ENCODE data around the gene GALNT9. TPM values are rescaled to one million over a fixed set of nuclear protein-coding genes. Genes with fewer than 3 reads are reported as not detected.
A peak's percentile ranks its signal among the peaks of the same experiment; 100 is the strongest.

GALNT9 gene
- total and polyA plus RNA-seq, 12 donors: 0.01 to 0.19 TPM; not detected in 10

DNA sequence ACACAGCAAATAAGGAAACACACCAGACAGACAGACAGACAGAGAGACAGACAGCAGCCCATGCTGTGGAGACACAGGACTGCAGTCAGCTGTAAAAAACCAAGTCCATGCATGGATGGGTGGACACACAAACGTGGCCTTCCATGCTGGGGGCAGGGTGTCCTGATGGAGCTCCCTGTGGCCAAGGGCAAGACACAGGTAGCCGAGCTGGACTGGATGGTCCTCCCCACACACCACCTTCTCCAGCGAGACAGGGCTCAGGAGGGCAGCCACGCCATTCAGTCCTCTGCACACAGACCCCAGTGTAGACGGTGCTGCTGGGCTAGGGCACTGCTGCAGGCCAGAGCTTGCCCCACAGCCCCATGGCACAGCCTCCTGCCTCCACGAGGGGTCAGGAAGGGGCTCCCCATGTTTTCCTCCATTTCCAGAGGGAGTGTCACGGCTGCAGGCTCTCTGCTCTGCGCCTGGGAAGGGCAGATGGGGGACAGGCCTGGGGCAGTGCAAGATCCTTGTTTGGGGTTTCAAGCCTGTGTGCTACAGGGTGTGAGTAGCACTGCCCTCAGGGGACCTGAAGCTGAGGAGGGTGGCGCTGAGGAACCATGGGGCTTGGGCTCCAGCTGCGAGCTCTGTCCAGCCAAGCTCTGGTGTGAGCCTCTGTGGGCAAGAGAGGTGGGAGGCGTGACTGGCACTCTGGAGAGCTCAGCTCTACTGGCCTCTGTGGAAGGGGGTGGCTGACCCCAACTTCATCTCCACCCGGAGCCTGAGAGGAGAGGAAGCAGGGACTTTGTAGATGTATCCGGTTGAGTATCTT, 67.9 kb downstream of the GALNT9 start:
- intact Hi-C loops (cut with DNase I): no loop called here
- ATAC-seq: no peak
- H3K27ac ChIP-seq: no peak overlapping the region
- TF ChIP-seq, protein P1, sequence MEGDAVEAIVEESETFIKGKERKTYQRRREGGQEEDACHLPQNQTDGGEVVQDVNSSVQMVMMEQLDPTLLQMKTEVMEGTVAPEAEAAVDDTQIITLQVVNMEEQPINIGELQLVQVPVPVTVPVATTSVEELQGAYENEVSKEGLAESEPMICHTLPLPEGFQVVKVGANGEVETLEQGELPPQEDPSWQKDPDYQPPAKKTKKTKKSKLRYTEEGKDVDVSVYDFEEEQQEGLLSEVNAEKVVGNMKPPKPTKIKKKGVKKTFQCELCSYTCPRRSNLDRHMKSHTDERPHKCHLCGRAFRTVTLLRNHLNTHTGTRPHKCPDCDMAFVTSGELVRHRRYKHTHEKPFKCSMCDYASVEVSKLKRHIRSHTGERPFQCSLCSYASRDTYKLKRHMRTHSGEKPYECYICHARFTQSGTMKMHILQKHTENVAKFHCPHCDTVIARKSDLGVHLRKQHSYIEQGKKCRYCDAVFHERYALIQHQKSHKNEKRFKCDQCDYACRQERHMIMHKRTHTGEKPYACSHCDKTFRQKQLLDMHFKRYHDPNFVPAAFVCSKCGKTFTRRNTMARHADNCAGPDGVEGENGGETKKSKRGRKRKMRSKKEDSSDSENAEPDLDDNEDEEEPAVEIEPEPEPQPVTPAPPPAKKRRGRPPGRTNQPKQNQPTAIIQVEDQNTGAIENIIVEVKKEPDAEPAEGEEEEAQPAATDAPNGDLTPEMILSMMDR (IDR thresholded peaks at IDR 0.05): no peak
- H3K9me3 ChIP-seq: no peaks in the 10 kb centered on the region
- H3K27me3 ChIP-seq: peaks cover 0 to 62% (median 31%) of the 10 kb centered on the region in 7 donors
- peak in 1 of 2 donors; percentile 5 for DNase-seq
- no peaks in the 10 kb centered on the region for H3K36me3 ChIP-seq
- no peaks in the 10 kb centered on the region for H3K4me1 ChIP-seq
- 74 to 75% methylated on average over 13 of the region's 13 CpGs for WGBS, 2 donors
- no peak overlapping the region for H3K4me3 ChIP-seq

DNA sequence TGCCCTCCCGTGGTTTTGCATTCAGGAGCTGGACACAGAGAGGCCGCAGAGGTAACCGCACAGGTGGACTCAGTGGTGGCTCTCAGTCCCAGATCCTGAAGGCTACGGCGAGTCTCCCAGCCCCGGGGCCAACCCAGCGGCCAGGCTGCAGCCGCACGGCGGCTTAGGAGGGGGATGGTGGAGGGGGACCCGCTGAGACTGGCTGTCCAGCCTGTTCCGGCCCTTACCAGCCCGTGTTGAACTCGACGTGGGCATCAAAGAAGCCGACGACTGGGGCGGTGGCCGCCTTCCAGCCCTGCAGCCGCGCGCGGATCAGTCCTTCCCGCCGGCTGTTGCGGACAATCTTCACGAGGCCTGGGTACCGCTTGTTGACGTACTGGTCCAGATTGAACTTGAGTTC, 68.7 kb downstream of the GALNT9 start:
- 85 to 92% methylated on average over 29 of the region's 29 CpGs for WGBS, 2 donors
- Histone ChIP-seq H3K27me3 (peaks cover 0 to 56% (median 26%) of the 10 kb centered on the region in 7 donors), H3K27ac (no peak overlapping the region), H3K36me3 (no peaks in the 10 kb centered on the region), H3K4me3 (no peak overlapping the region), H3K9me3 (no peaks in the 10 kb centered on the region), H3K4me1 (no peaks in the 10 kb centered on the region)
- intact Hi-C loops (cut with DNase I): no loop called here
- DNase-seq (peak in 1 of 2 donors; percentile 2), ATAC-seq (no peak)
- TF ChIP-seq, protein P1 (IDR thresholded peaks at IDR 0.05): no peak

DNA sequence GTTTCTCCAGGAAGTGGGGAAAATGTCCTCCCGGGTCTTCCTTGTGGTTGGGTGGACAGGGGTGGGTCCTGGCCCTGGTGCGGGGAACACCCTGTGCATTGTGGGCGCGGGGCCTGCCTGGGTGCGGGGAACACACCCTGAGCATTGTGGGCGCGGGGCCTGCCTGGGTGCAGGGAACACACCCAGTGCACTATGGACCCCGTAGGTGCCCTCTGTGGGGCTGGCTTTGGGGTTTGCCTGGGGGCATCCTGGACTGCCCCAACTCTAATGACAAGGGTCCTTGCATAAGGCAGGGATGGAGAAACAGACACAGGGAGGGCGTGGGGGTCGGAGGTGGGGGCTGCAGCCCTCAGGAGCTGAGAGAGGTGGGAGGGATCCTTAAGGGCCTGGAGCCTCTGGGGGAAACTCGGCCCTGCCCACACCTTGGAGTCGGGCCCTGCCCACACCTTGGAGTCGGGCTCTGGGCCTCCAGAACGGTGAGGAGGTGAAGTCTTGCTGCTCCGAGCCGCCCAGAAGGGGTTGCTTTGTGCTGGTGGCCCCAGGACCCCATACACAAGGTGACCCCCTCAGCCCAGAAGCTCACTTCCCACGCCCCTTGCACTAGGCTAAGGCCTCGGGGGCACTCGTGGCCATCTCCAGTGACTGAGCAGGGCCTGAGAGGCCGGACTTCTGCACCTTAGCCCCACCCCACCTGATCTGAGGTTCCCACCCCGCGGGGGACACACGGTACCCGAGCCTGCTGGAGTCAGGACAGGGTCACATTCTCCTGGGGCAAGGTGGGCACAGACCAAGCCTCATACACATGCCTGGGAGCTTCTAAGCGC, 69.3 kb downstream of the GALNT9 start:
- no peak for ATAC-seq
- Histone ChIP-seq H3K4me1 (no peaks in the 10 kb centered on the region), H3K27ac (no peak overlapping the region), H3K36me3 (no peaks in the 10 kb centered on the region), H3K4me3 (no peak overlapping the region), H3K9me3 (no peaks in the 10 kb centered on the region), H3K27me3 (peaks cover 0 to 54% (median 24%) of the 10 kb centered on the region in 7 donors)
- TF ChIP-seq, protein P1 (IDR thresholded peaks at IDR 0.05): no peak
- intact Hi-C loops (cut with DNase I): no loop called here
- 69 to 78% methylated on average over 22 to 25 of the region's 25 CpGs for WGBS, 2 donors
- peak in 1 of 2 donors; percentile 2 for DNase-seq

DNA sequence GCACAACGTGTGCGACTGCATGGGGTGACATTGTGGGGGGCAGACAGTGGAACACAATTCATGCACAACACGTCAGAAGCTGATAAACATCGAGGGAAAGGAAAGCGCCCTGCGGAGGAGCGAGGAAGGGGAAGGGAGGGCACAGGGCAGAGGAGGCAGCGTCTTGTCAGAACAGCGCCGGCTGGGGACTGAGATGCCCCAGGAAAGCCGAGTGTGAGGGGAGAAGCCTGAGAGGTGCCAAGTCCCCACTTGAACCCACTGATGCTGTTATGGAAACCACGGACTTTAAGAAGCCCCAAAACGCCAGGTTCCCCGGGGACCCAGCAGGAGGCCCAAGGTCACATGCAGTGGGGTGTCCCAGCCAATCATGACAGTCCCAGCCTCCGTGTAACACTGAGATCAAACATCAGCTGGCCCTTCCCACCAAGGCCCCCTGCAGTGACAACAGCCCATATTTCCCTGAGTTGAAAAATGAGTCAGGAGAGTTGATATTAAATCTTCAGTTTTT, 70.0 kb downstream of the GALNT9 start:
- Histone ChIP-seq H3K9me3 (no peaks in the 10 kb centered on the region), H3K36me3 (no peaks in the 10 kb centered on the region), H3K27me3 (peaks cover 0 to 50% (median 20%) of the 10 kb centered on the region in 7 donors), H3K27ac (no peak overlapping the region), H3K4me3 (no peak overlapping the region), H3K4me1 (no peaks in the 10 kb centered on the region)
- intact Hi-C loops (cut with DNase I): no loop called here
- ATAC-seq (no peak), DNase-seq (peak in 1 of 2 donors; percentile 0)
- TF ChIP-seq, protein P1 (IDR thresholded peaks at IDR 0.05): no peak
- WGBS, 2 donors: 59 to 60% methylated on average over 15 of the region's 15 CpGs

All from heart right ventricle (tissue), 16 donors.